Suprapubic skin (tissue), 4 donors: ENCODE measurements around the gene TMPO. TPM values are rescaled to one million over a fixed set of nuclear protein-coding genes. Genes with fewer than 3 reads are reported as not detected.

Experiments used
- DNase-seq, 2 donors: peaks; one replicate each; pipeline ENCODE4 v3.0.0-alpha.2; 2019; ENCODE audit warnings: low spot score in 2 of 2
- H3K27ac ChIP-seq: fragments of 200-600 bp; sonication (generic); one replicate; pipeline ENCODE4 v1.5.1; 2019
- H3K27me3 ChIP-seq: fragments of 200-600 bp; sonication (generic); one replicate; pipeline ENCODE4 v1.5.1; 2019
- H3K36me3 ChIP-seq: fragments of 200-600 bp; sonication (generic); one replicate; pipeline ENCODE4 v1.5.1; 2019
- H3K4me1 ChIP-seq: fragments of 200-600 bp; sonication (generic); one replicate; pipeline ENCODE4 v1.5.1; 2019
- H3K4me3 ChIP-seq: fragments of 200-600 bp; sonication (generic); one replicate; pipeline ENCODE4 v1.5.1; 2019; ENCODE audit warnings: mild to moderate bottlenecking
- H3K9me3 ChIP-seq: fragments of 200-600 bp; sonication (generic); one replicate; pipeline ENCODE4 v1.5.1; 2019
- EP300 ChIP-seq: sonication (generic); formaldehyde crosslinking; IDR thresholded peaks from one replicate; pipeline ENCODE4 v1.6.1; 2017; ENCODE audit warnings: antibody characterized with exemption
- POLR2A ChIP-seq, 2 donors: fragments of 450-650 bp; IDR thresholded peaks; one replicate each; pipeline ENCODE4 v1.6.1; 2017; ENCODE audit warnings: antibody characterized with exemption in 2 of 2, mild to moderate bottlenecking in 2 of 2, moderate library complexity in 2 of 2
- POLR2AphosphoS5 ChIP-seq, 3 donors: sonication (generic); formaldehyde crosslinking; IDR thresholded peaks; one replicate each; pipeline ENCODE4 v1.6.1; 2017; ENCODE audit warnings: antibody characterized with exemption in 3 of 3
- WGBS: methylation state at CpG from one replicate; pipeline ENCODE4 v1.1.5; 2018; 5-methylcytosine and 5-hydroxymethylcytosine counted together
- total RNA-seq, 4 donors: library from RNA; depleted of rRNA; stranded (reverse); fragments of >200 nt; gene quantifications; one replicate each; pipeline ENCODE4 v1.1.0, GENCODE V29; 2016
- TF ChIP-seq, protein P1 (sequence below), 2 donors: fragments of 200-600 bp in 1 of 2; fragments of 450-650 bp in 1 of 2; sonication (generic) in 1 of 2; IDR thresholded peaks; one replicate each; pipeline ENCODE4 v1.5.1; 2016 to 2019; ENCODE audit warnings: antibody characterized with exemption in 2 of 2, mild to moderate bottlenecking in 1 of 2, moderate library complexity in 1 of 2

TMPO gene
- total RNA-seq, 4 donors from 2014 or later, result 45.7 to 66.5 (median 51.0) TPM

DNA sequence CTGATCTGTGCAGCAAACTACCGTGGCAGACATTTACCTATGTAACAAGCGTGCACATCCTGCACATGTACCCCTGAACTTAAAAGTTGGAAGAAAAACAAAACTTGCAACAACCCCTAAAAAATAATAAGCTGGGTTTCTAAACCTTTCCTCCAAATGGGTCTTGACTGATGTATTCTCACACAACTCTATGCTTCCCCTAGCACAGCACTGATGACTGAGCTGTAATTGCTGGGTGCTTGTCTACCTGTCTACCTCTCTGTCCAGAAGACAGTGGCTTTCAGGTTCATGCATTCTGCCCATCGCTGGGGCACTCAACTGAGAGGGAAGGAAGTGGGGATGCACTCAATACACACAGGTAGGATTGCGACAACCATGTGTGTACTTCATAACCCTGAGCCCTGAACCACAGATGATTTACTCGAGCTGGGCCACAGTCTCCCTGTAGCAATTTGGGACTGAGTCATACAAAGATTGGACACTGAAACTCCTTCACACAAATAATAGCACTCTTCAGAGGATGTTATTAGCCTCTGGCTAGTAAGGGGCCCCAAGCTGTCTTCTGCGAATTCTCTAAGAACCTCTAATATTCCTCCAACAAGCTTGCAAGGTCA is 44.8 kb upstream of the TMPO start:
- 84% methylated on average over 6 of the region's 6 CpGs for WGBS
- no peak overlapping the region for H3K27ac ChIP-seq

DNA sequence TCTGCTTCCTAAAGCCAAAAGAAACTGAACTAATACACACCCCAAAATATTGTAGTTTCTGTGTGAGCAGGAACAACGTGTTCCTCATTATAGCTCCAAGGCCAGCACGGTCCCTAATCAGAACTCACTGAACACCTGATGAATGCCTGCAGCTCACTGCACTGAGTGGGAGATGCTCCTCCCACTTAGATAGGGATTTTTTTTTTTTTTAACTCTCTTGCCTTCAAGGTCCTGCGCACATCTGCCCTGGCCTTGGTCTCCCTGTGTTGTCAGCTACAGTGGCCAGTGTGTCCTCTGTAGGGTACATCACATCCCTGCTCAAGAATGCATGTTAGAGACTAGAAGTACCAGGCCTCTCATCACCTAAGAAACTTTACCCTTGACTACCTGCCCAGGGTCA is 44.3 kb upstream of the TMPO start:
- Histone ChIP-seq H3K4me1 (peaks cover 3% of the 10 kb centered on the region), H3K36me3 (no peaks in the 10 kb centered on the region), H3K4me3 (no peak overlapping the region), H3K9me3 (no peaks in the 10 kb centered on the region), H3K27me3 (no peaks in the 10 kb centered on the region), H3K27ac (no peak overlapping the region)
- TF ChIP-seq EP300 (no peak), POLR2AphosphoS5 (IDR thresholded peaks at IDR 0.05) (no peak), POLR2A (IDR thresholded peaks at IDR 0.05) (no peak)
- TF ChIP-seq, protein P1, sequence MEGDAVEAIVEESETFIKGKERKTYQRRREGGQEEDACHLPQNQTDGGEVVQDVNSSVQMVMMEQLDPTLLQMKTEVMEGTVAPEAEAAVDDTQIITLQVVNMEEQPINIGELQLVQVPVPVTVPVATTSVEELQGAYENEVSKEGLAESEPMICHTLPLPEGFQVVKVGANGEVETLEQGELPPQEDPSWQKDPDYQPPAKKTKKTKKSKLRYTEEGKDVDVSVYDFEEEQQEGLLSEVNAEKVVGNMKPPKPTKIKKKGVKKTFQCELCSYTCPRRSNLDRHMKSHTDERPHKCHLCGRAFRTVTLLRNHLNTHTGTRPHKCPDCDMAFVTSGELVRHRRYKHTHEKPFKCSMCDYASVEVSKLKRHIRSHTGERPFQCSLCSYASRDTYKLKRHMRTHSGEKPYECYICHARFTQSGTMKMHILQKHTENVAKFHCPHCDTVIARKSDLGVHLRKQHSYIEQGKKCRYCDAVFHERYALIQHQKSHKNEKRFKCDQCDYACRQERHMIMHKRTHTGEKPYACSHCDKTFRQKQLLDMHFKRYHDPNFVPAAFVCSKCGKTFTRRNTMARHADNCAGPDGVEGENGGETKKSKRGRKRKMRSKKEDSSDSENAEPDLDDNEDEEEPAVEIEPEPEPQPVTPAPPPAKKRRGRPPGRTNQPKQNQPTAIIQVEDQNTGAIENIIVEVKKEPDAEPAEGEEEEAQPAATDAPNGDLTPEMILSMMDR (IDR thresholded peaks at IDR 0.05), result no peak
- no peak for DNase-seq
- 68% methylated on average over 3 of the region's 3 CpGs for WGBS

More for the DNA sequence above, 44.8 kb upstream of the TMPO start:
- TF ChIP-seq EP300 (no peak), POLR2AphosphoS5 (IDR thresholded peaks at IDR 0.05) (no peak), POLR2A (IDR thresholded peaks at IDR 0.05) (no peak)
- TF ChIP-seq, protein P1 (IDR thresholded peaks at IDR 0.05), result no peak
- Histone ChIP-seq H3K4me3 (no peak overlapping the region), H3K36me3 (no peaks in the 10 kb centered on the region), H3K27me3 (no peaks in the 10 kb centered on the region), H3K9me3 (no peaks in the 10 kb centered on the region), H3K4me1 (peaks cover 3% of the 10 kb centered on the region)
- DNase-seq, result no peak

DNA sequence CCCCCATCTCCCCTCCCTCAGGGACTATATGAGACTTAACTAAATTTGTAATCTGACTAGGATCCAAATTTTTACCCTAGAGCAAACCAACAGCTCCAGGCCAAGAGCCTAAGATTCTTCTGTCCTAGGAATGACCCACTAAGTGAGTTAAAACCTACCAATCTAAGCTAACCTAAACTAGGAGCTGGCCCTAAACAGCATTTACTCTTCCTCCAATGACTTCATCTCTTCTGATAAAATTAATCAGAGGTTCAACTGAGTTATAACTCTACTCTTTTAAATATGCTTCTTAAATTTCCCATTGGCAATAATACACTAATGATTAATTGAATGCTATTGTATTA is 39.9 kb upstream of the TMPO start:
- TF ChIP-seq, protein P1 (IDR thresholded peaks at IDR 0.05), result no peak
- TF ChIP-seq POLR2A (IDR thresholded peaks at IDR 0.05) (no peak), POLR2AphosphoS5 (IDR thresholded peaks at IDR 0.05) (no peak), EP300 (no peak)
- no peaks in the 10 kb centered on the region for H3K36me3 ChIP-seq
- no peak overlapping the region for H3K27ac ChIP-seq
- DNase-seq, result no peak
- H3K4me3 ChIP-seq, result no peak overlapping the region
- H3K9me3 ChIP-seq, result no peaks in the 10 kb centered on the region
- peaks cover 3% of the 10 kb centered on the region for H3K4me1 ChIP-seq
- no peaks in the 10 kb centered on the region for H3K27me3 ChIP-seq

DNA sequence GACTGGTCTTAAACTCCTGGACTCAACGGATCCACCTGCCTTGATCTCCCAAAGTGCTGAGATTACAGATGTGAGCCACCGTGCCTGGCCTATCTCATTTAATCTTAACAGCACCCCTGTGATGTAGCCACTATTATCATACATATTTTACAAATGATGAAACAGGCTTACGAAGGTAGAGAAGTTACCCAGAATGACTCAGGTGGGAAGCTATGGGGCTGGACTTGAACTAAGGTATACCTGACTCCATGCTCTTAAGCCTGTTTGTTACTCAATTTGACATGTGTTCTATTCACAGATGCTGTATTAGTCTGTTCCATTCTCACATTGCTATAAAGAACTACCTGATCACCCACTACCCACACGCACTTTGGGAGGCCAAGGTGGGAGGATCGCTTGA is 36.8 kb upstream of the TMPO start:
- Histone ChIP-seq H3K27ac (no peak overlapping the region), H3K9me3 (no peaks in the 10 kb centered on the region), H3K27me3 (no peaks in the 10 kb centered on the region), H3K4me3 (no peak overlapping the region), H3K4me1 (peaks cover 3% of the 10 kb centered on the region), H3K36me3 (no peaks in the 10 kb centered on the region)
- 93% methylated on average over 5 of the region's 5 CpGs for WGBS
- TF ChIP-seq POLR2AphosphoS5 (IDR thresholded peaks at IDR 0.05) (no peak), EP300 (no peak)
- DNase-seq, result no peak

DNA sequence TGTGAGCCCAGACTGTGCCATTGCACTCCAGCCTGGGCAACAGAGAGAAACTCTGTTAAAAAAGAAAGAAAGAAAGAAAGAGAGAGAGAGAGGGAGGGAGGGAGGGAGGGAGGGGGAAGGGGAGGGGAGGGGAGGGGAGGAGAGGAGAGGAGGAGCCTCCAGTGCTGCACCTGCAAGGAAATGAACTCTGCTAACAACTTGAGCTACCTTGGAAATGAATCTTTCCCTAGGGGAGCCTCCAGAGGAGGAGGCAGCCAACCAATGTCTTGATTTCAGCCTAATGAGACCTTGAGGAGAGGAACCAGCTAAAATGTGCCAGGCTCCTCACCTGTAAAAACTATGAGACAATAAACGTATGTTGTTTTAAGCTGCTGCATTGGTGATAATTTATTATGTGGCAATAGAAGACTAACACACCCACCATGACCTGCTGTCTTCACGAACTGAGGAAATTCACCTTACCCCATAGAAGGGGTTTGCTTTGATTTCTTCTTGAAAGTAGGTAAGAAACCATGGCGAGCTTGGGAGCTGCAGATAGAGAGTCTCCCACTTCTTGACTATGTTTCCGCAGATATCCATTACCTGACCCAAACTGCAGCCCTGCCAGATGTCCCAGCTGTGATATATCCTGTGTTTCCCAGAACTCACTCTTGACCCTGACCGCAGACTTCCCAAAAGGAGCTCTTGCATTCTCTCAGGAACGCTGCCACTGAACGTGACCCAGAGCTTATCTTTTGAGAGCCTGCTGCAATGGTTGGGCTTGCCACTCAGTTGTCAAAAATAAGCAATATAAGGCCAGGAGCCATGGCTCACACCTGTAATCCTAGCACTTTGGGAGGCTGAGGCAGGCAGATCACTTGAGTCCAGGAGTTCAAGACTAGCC is 31.5 kb upstream of the TMPO start:
- DNase-seq, result no peak
- no peaks in the 10 kb centered on the region for H3K27me3 ChIP-seq
- no peak overlapping the region for H3K27ac ChIP-seq
- H3K4me3 ChIP-seq, result no peak overlapping the region
- no peaks in the 10 kb centered on the region for H3K9me3 ChIP-seq
- TF ChIP-seq, protein P1 (IDR thresholded peaks at IDR 0.05), result no peak
- no peaks in the 10 kb centered on the region for H3K4me1 ChIP-seq
- no peaks in the 10 kb centered on the region for H3K36me3 ChIP-seq
- 89% methylated on average over 7 of the region's 7 CpGs for WGBS
